Skeletal muscle satellite cell (primary cell): ENCODE data around the gene WNT3A.

Experiments used
- H3K27me3 ChIP-seq: 2 replicates; pipeline ENCODE4 v1.7.0; 2013; ENCODE audit warnings: low read length; ENCODE audit not compliant: control insufficient read depth, insufficient read depth
- H3K36me3 ChIP-seq: 2 replicates; pipeline ENCODE4 v1.7.0; 2013; ENCODE audit warnings: mild to moderate bottlenecking, control low read depth, low read length; ENCODE audit not compliant: insufficient read depth
- H3K4me1 ChIP-seq: 2 replicates; pipeline ENCODE4 v1.7.0; 2013; ENCODE audit warnings: low read length; ENCODE audit not compliant: control insufficient read depth, insufficient read depth
- H3K4me2 ChIP-seq: 2 replicates; pipeline ENCODE4 v1.7.0; 2013; ENCODE audit warnings: mild to moderate bottlenecking, low read length
- H3K4me3 ChIP-seq: 2 replicates; pipeline ENCODE4 v1.7.0; 2013; ENCODE audit warnings: low read length
- H3K9ac ChIP-seq: 2 replicates; pipeline ENCODE4 v1.7.0; 2013; ENCODE audit warnings: mild to moderate bottlenecking, low read depth, low read length, moderate library complexity
- H3K9me3 ChIP-seq: replicated peaks from 2 replicates; pipeline ENCODE4 v1.7.0; 2013; ENCODE audit warnings: mild to moderate bottlenecking, control low read depth, low read length

The WNT3A gene

GRCh38 chr1:228063251-228064191, 56.7 kb downstream of the WNT3A start:
- Histone ChIP-seq H3K27me3 (peaks cover 39% of the 10 kb centered on the region), H3K4me1 (no peaks in the 10 kb centered on the region), H3K9me3 (no peaks in the 10 kb centered on the region), H3K4me2 (no peak overlapping the region), H3K4me3 (no peak overlapping the region), H3K36me3 (no peaks in the 10 kb centered on the region), H3K9ac (no peak overlapping the region)

- Histone ChIP-seq H3K27me3 (peaks cover 31% of the 10 kb centered on the region), H3K9me3 (no peaks in the 10 kb centered on the region), H3K4me3 (no peak overlapping the region), H3K9ac (no peak overlapping the region), H3K4me1 (no peaks in the 10 kb centered on the region), H3K36me3 (no peaks in the 10 kb centered on the region), H3K4me2 (no peak overlapping the region)
Observed at GRCh38 chr1:228064296-228064695, 57.5 kb downstream of the WNT3A start.

- Histone ChIP-seq H3K27me3 (peaks cover 29% of the 10 kb centered on the region), H3K4me1 (no peaks in the 10 kb centered on the region), H3K36me3 (no peaks in the 10 kb centered on the region), H3K4me2 (no peak overlapping the region), H3K4me3 (no peak overlapping the region), H3K9me3 (no peaks in the 10 kb centered on the region), H3K9ac (no peak overlapping the region)
Observed at GRCh38 chr1:228064741-228065542, 58.1 kb downstream of the WNT3A start.

- H3K36me3 ChIP-seq, result no peaks in the 10 kb centered on the region
- H3K4me2 ChIP-seq, result no peak overlapping the region
- H3K27me3 ChIP-seq, result peaks cover 24% of the 10 kb centered on the region
- H3K4me3 ChIP-seq, result no peak overlapping the region
- no peaks in the 10 kb centered on the region for H3K4me1 ChIP-seq
- H3K9ac ChIP-seq, result no peak overlapping the region
- no peaks in the 10 kb centered on the region for H3K9me3 ChIP-seq
Observed at GRCh38 chr1:228065543-228066347, 58.9 kb downstream of the WNT3A start.

GRCh38 chr1:228066416-228066815, 59.6 kb downstream of the WNT3A start:
- Histone ChIP-seq H3K36me3 (no peaks in the 10 kb centered on the region), H3K4me2 (no peak overlapping the region), H3K9ac (no peak overlapping the region), H3K9me3 (no peaks in the 10 kb centered on the region), H3K27me3 (peaks cover 21% of the 10 kb centered on the region), H3K4me1 (no peaks in the 10 kb centered on the region), H3K4me3 (no peak overlapping the region)

- Histone ChIP-seq H3K9ac (no peak overlapping the region), H3K4me1 (no peaks in the 10 kb centered on the region)
Observed at GRCh38 chr1:228066891-228067654, 60.3 kb downstream of the WNT3A start.

GRCh38 chr1:228068359-228068758, 61.6 kb downstream of the WNT3A start:
- H3K27me3 ChIP-seq, result peaks cover 17% of the 10 kb centered on the region
- H3K9ac ChIP-seq, result no peak overlapping the region
- no peaks in the 10 kb centered on the region for H3K36me3 ChIP-seq
- no peak overlapping the region for H3K4me3 ChIP-seq
- no peaks in the 10 kb centered on the region for H3K9me3 ChIP-seq
- no peaks in the 10 kb centered on the region for H3K4me1 ChIP-seq
- H3K4me2 ChIP-seq, result no peak overlapping the region

More at GRCh38 chr1:228066891-228067654, 60.3 kb downstream of the WNT3A start:
- no peaks in the 10 kb centered on the region for H3K36me3 ChIP-seq
- no peaks in the 10 kb centered on the region for H3K9me3 ChIP-seq
- H3K4me3 ChIP-seq, result no peak overlapping the region
- H3K4me2 ChIP-seq, result no peak overlapping the region
- H3K27me3 ChIP-seq, result peaks cover 17% of the 10 kb centered on the region

- Histone ChIP-seq H3K4me1 (no peaks in the 10 kb centered on the region), H3K27me3 (peaks cover 22% of the 10 kb centered on the region), H3K4me2 (no peak overlapping the region), H3K36me3 (no peaks in the 10 kb centered on the region), H3K4me3 (no peak overlapping the region), H3K9ac (no peak overlapping the region), H3K9me3 (no peaks in the 10 kb centered on the region)
Observed at GRCh38 chr1:228070173-228070572, 63.4 kb downstream of the WNT3A start.

- Histone ChIP-seq H3K4me3 (no peak overlapping the region), H3K36me3 (no peaks in the 10 kb centered on the region), H3K4me2 (no peak overlapping the region), H3K27me3 (peaks cover 29% of the 10 kb centered on the region), H3K9me3 (no peaks in the 10 kb centered on the region), H3K9ac (no peak overlapping the region), H3K4me1 (no peaks in the 10 kb centered on the region)
Observed at GRCh38 chr1:228070851-228071250, 64.1 kb downstream of the WNT3A start.

- H3K27me3 ChIP-seq, result peaks cover 21% of the 10 kb centered on the region
- H3K9ac ChIP-seq, result no peak overlapping the region
- no peaks in the 10 kb centered on the region for H3K4me1 ChIP-seq
- no peak overlapping the region for H3K4me3 ChIP-seq
- H3K9me3 ChIP-seq, result no peaks in the 10 kb centered on the region
- no peaks in the 10 kb centered on the region for H3K36me3 ChIP-seq
- no peak overlapping the region for H3K4me2 ChIP-seq
Observed at GRCh38 chr1:228071839-228072657, 65.2 kb downstream of the WNT3A start.
